Activated CD4-positive, alpha-beta T cell treated with anti-CD3 and anti-CD28 coated beads, Interleukin-2, amount 10 ng/mL, durations not matched to agents 24 days and 14 days (primary cell): ENCODE results near the gene BPIFB2. TPM values are rescaled to one million over a fixed set of nuclear protein-coding genes. Genes with fewer than 3 reads are reported as not detected.

Experiments
- DNase-seq: peaks from one replicate; pipeline ENCODE4 v3.0.0; 2022
- H3K27ac Mint-ChIP-seq: one replicate; pipeline ENCODE4 v1.8.0; 2022; ENCODE audit warnings: mild to moderate bottlenecking, mixed read lengths
- H3K27me3 Mint-ChIP-seq: one replicate; pipeline ENCODE4 v1.8.0; 2022; ENCODE audit warnings: mixed read lengths
- H3K36me3 Mint-ChIP-seq: one replicate; pipeline ENCODE4 v1.8.0; 2022; ENCODE audit warnings: low read depth, mild to moderate bottlenecking, mixed read lengths
- H3K4me1 Mint-ChIP-seq: one replicate; pipeline ENCODE4 v1.8.0; 2021; ENCODE audit warnings: mixed read lengths
- H3K4me3 Mint-ChIP-seq: one replicate; pipeline ENCODE4 v1.8.0; 2022; ENCODE audit warnings: mild to moderate bottlenecking, moderate library complexity, mixed read lengths
- H3K9me3 Mint-ChIP-seq: one replicate; pipeline ENCODE4 v1.8.0; 2021; ENCODE audit warnings: mixed read lengths
- intact Hi-C: fragments of 100-400 bp; cut with micrococcal nuclease; formaldehyde crosslinking; loops from one replicate; pipeline ENCODE4 v1.15.1; 2023
- total RNA-seq: library from RNA; stranded (reverse); gene quantifications from 2 replicates; pipeline ENCODE4 v1.2.3, GENCODE V29; 2022

Gene BPIFB2
- total RNA-seq, 1 donor from 2014 or later = not detected

- no peak overlapping the region for H3K4me3 Mint-ChIP-seq
- no peak overlapping the region for H3K27ac Mint-ChIP-seq
- no peaks in the 10 kb centered on the region for H3K36me3 Mint-ChIP-seq
- intact Hi-C loops = no loop called here
- no peak for DNase-seq
- H3K27me3 Mint-ChIP-seq = peaks cover 3% of the 10 kb centered on the region
- H3K4me1 Mint-ChIP-seq = no peaks in the 10 kb centered on the region
- H3K9me3 Mint-ChIP-seq = no peaks in the 10 kb centered on the region
Measured at GRCh38 chr20:33013701-33014326, 6.3 kb downstream of the BPIFB2 start.

DNA sequence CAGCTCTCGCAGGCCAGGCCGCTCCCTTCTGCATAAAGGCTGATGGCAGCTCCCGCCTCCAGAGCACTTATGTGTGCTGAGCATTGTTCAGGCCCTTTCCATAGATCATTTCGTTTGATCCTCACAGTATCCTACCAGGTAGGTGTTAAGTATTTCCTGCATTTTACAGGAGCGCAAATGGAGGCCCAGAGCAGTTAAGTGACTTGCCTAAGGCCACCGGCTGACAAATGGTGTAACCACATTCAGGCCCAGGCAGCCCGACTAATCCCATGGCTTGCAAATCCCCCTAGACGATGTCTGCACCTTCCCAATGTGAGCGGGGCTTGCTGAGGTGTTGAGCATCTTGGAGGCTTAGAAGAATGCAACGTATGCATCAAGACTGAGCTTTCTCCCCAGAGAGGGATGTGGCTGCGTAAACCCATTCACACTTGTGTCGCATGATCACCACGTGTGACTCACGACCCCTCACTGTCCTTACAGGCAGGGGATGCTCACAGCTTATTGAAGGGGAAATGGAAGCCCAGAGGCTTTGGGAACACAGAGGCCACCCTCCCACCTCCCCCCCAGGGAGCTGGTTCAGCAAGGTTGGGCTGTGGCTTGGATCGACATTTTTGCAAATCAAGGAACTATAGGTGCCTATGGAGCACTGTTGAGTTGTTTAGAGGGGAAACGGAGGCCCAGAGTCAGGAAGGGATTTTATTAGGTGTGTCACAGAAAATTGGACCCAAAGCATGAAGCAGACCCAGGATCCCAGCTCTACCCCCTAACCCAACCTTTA lies 7.0 kb downstream of the BPIFB2 start:
- intact Hi-C loops = no loop called here
- no peaks in the 10 kb centered on the region for H3K9me3 Mint-ChIP-seq
- H3K4me1 Mint-ChIP-seq = no peaks in the 10 kb centered on the region
- H3K36me3 Mint-ChIP-seq = no peaks in the 10 kb centered on the region
- peaks cover 3% of the 10 kb centered on the region for H3K27me3 Mint-ChIP-seq
- no peak for DNase-seq
- no peak overlapping the region for H3K4me3 Mint-ChIP-seq
- H3K27ac Mint-ChIP-seq = no peak overlapping the region

GRCh38 chr20:33015114-33015484 lies 7.6 kb downstream of the BPIFB2 start:
- Mint-ChIP-seq H3K27me3 (peaks cover 3% of the 10 kb centered on the region), H3K27ac (no peak overlapping the region), H3K4me3 (no peak overlapping the region), H3K36me3 (no peaks in the 10 kb centered on the region), H3K4me1 (no peaks in the 10 kb centered on the region), H3K9me3 (no peaks in the 10 kb centered on the region)
- no peak for DNase-seq
- intact Hi-C loops = no loop called here

DNA sequence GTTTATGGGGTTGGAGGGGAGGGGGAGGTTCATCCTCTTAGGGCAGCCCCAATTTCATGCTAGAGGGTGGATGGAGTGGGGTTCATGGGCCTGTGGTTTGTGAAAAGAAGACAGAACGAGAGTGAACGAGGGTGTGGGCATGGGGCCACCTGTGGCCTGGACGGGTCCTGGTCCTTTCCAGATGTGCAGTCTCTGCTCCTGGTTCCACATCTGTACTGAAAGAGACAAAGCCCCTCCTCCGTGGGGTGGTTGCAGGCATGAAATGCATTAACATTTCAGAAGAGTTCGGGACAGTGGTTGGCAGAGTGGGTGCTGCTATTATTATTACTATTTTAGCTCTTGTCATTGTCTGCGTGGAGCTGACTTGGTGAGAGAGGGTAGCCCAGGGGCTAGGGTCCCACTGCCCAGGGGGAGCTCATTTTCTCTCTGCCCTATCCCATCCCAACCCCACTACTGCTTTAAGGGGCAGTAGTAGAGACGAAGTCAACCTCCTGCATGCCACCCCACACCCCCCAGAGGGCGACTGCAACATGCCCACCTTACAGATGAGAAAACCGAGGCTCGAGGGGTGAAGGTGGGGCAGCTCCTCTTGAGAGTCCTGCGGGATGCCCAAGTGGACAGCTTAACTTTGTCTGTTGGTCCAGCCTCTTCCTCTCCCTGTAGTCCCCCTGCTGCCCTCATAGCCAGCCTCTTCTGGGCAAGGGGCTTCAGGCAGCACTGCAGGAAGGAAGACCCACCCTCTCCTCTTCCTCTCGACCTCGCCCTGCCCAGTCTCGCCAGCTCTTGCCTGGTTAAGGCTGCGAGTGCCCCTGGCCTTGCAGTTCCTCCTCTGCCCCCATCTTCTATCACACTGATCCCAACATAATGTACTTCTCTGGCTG lies 8.4 kb downstream of the BPIFB2 start:
- no peak overlapping the region for H3K4me3 Mint-ChIP-seq
- DNase-seq = no peak
- no peaks in the 10 kb centered on the region for H3K36me3 Mint-ChIP-seq
- H3K27me3 Mint-ChIP-seq = peaks cover 3% of the 10 kb centered on the region
- no peaks in the 10 kb centered on the region for H3K9me3 Mint-ChIP-seq
- intact Hi-C loops = no loop called here
- no peaks in the 10 kb centered on the region for H3K4me1 Mint-ChIP-seq
- no peak overlapping the region for H3K27ac Mint-ChIP-seq

DNA sequence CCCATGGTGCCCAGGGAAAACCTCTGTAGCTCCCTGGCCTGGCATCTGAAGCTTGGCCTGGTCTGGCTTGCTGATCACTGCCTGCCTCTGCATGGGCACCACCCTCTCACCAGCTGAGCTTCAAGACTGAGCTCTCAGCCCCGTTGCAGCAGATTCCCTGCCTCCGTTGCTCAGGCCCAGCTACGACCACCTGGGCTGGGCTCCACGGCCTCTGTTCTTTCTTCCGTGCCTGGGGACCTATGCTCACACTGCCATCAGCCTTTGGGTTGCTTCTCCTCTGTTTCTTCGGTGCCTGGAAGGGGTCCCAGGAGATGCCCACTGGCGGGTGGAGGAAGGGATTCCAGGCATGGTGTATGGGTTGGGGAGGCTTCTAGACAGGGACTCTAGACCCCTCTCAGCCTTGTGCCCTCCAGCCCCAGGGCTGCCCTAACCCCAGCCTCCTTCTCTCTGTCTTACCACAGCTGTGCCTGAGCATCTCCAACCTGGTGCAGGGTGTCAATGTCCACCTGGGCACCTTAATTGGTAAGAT lies 9.1 kb downstream of the BPIFB2 start:
- Mint-ChIP-seq H3K4me1 (no peaks in the 10 kb centered on the region), H3K4me3 (no peak overlapping the region), H3K27ac (no peak overlapping the region), H3K9me3 (no peaks in the 10 kb centered on the region), H3K27me3 (peaks cover 3% of the 10 kb centered on the region), H3K36me3 (no peaks in the 10 kb centered on the region)
- no peak for DNase-seq
- intact Hi-C loops = no loop called here

GRCh38 chr20:33017542-33017941 lies 10.0 kb downstream of the BPIFB2 start:
- Mint-ChIP-seq H3K27me3 (peaks cover 3% of the 10 kb centered on the region), H3K4me3 (no peak overlapping the region), H3K4me1 (no peaks in the 10 kb centered on the region), H3K9me3 (no peaks in the 10 kb centered on the region), H3K36me3 (no peaks in the 10 kb centered on the region), H3K27ac (no peak overlapping the region)
- intact Hi-C loops = no loop called here
- DNase-seq = no peak

GRCh38 chr20:33018169-33018931 lies 10.8 kb downstream of the BPIFB2 start:
- Mint-ChIP-seq H3K4me3 (no peak overlapping the region), H3K36me3 (no peaks in the 10 kb centered on the region), H3K4me1 (no peaks in the 10 kb centered on the region), H3K27ac (no peak overlapping the region), H3K9me3 (no peaks in the 10 kb centered on the region), H3K27me3 (peaks cover 3% of the 10 kb centered on the region)
- no peak for DNase-seq
- intact Hi-C loops = no loop called here

DNA sequence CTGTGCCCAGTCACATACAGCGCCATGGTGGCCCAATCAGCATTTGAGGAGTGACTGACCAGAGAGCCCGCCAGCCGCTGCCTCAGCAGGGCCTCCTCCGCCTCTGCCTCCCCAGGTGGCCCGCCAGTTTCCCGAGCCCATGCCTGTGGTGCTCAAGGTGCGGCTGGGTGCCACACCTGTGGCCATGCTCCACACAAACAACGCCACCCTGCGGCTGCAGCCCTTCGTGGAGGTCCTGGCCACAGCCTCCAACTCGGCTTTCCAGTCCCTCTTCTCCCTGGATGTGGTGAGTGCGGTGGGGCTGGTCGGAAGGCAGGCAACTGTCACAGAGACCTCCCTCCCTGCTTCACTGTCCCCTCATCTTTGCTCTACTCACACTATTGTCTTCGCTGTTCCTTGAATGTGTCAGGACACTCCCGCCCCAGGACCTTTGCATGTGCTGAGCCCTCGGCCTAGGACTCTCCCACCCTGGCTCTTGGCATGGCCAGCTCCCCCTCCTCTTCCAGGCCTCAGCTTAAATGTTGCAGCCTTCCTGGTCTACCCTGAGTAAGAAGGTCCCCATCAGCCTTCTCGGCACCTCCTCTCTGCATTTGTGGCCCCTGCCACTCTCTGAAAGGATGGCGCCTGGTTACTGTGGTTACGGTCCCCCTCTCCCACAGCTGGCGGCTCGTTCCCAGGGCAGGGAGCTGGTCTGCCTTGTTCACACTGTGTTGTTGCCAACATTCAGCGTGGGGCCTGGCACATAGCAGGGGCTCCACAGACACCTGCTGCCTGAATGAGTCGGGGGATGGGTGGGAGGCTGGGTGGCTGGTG lies 12.2 kb downstream of the BPIFB2 start:
- H3K9me3 Mint-ChIP-seq = no peaks in the 10 kb centered on the region

GRCh38 chr20:33020278-33021161 lies 13.0 kb downstream of the BPIFB2 start:
- DNase-seq = no peak
- intact Hi-C loops = no loop called here
- Mint-ChIP-seq H3K36me3 (no peaks in the 10 kb centered on the region), H3K4me1 (no peaks in the 10 kb centered on the region), H3K4me3 (no peak overlapping the region), H3K27ac (no peak overlapping the region), H3K9me3 (no peaks in the 10 kb centered on the region), H3K27me3 (peaks cover 3% of the 10 kb centered on the region)

More for the DNA sequence above, 12.2 kb downstream of the BPIFB2 start:
- no peak for DNase-seq
- Mint-ChIP-seq H3K4me3 (no peak overlapping the region), H3K36me3 (no peaks in the 10 kb centered on the region), H3K4me1 (no peaks in the 10 kb centered on the region), H3K27ac (no peak overlapping the region), H3K27me3 (peaks cover 3% of the 10 kb centered on the region)
- intact Hi-C loops = no loop called here

- intact Hi-C loops = no loop called here
- Mint-ChIP-seq H3K27me3 (no peaks in the 10 kb centered on the region), H3K36me3 (no peaks in the 10 kb centered on the region), H3K4me3 (no peak overlapping the region), H3K4me1 (no peaks in the 10 kb centered on the region), H3K9me3 (no peaks in the 10 kb centered on the region), H3K27ac (no peak overlapping the region)
- no peak for DNase-seq
Measured at GRCh38 chr20:33021879-33022278, 14.4 kb downstream of the BPIFB2 start.

DNA sequence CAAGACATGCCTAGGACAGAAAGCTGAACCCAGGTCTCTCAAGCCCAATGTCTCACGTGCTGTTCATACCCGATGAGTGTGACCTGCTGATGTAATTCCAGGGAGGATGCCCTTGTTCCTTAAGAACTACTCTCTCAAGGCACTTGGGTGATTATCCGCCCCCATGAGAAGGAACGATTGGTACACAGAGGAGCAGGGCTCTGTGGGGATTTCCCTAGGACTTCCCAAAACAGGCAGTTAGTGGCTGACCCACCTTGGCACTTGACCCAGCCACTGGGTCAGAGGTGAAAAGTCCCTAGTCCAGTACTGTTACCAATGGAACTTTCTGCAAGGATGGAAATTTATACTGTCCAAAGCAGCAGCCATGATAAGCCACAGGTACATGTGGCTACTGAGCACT lies 14.8 kb downstream of the BPIFB2 start:
- Mint-ChIP-seq H3K9me3 (no peaks in the 10 kb centered on the region), H3K36me3 (no peaks in the 10 kb centered on the region), H3K4me3 (no peak overlapping the region), H3K27ac (no peak overlapping the region), H3K27me3 (no peaks in the 10 kb centered on the region), H3K4me1 (no peaks in the 10 kb centered on the region)
- DNase-seq = no peak
- intact Hi-C loops = no loop called here
